ENCODE data around the gene ARL3. TPM values are rescaled to one million over a fixed set of nuclear protein-coding genes. Genes with fewer than 3 reads are reported as not detected.
"Not testable (repeated sequence)": the region's sequence is repeated elsewhere in the genome, so short reads cannot be mapped to it uniquely, and the experiment has no call there.

The ARL3 gene
- total RNA-seq, 3 donors from 2014 or later = 2.4 to 11.2 (median 4.4) TPM

- intact Hi-C loops (cut with DNase I, micrococcal nuclease) = loop anchor here in 1 of 2 donors (10.0 kb wide), 1 partner anchor 70 kb away; no protein-coding TSS in a partner anchor
- Histone ChIP-seq H3K9me3 (no peaks in the 10 kb centered on the region), H3K36me3 (ENCODE audit: low read depth) (no peaks in the 10 kb centered on the region), H3K4me3 (no peak overlapping the region), H3K4me1 (ENCODE audit: low read depth) (no peaks in the 10 kb centered on the region)
- no peak for TF ChIP-seq CTCF (IDR thresholded peaks at IDR 0.05)
- ATAC-seq (no peak), DNase-seq (no peak)
Observed at GRCh38 chr10:102745157-102745556, 31.0 kb upstream of the ARL3 start.

- Histone ChIP-seq H3K9me3 (no peaks in the 10 kb centered on the region), H3K4me1 (ENCODE audit: low read depth) (no peaks in the 10 kb centered on the region), H3K36me3 (ENCODE audit: low read depth) (no peaks in the 10 kb centered on the region), H3K4me3 (peak overlapping the region; percentile 89)
- DNase-seq = peak in 2 of 3 donors; percentile 19 to 32
- peak; percentile 38 for ATAC-seq
- intact Hi-C loops (cut with DNase I, micrococcal nuclease) = loop anchor here in 1 of 2 donors (10.0 kb wide), 1 partner anchor 70 kb away; no protein-coding TSS in a partner anchor
- no peak for TF ChIP-seq CTCF (IDR thresholded peaks at IDR 0.05)
Observed at GRCh38 chr10:102744374-102745051, 30.3 kb upstream of the ARL3 start.

- ATAC-seq (peak; percentile 98), DNase-seq (peak; percentile 96 to 99 (median 97))
- Histone ChIP-seq H3K4me1 (ENCODE audit: low read depth) (no peaks in the 10 kb centered on the region), H3K9me3 (no peaks in the 10 kb centered on the region), H3K36me3 (ENCODE audit: low read depth) (no peaks in the 10 kb centered on the region), H3K4me3 (peak within 1 kb of the TSS; percentile 89)
- no peak for TF ChIP-seq CTCF (IDR thresholded peaks at IDR 0.05)
- intact Hi-C loops (cut with DNase I, micrococcal nuclease) = loop anchor here in 1 of 2 donors (10.0 kb wide), 1 partner anchor 71 kb away; no protein-coding TSS in a partner anchor
Observed at GRCh38 chr10:102743588-102744373, 29.6 kb upstream of the ARL3 start, which contains the start of gene WBP1L. Gene WBP1L, plus strand, starts transcription at chr10:102743948. Its CDS starts 106 bp downstream, at chr10:102744054.

GRCh38 chr10:102743078-102743587 is 28.9 kb upstream of the ARL3 start:
- Histone ChIP-seq H3K36me3 (ENCODE audit: low read depth) (no peaks in the 10 kb centered on the region), H3K4me3 (no peak overlapping the region), H3K9me3 (no peaks in the 10 kb centered on the region), H3K4me1 (ENCODE audit: low read depth) (no peaks in the 10 kb centered on the region)
- intact Hi-C loops (cut with DNase I, micrococcal nuclease) = loop anchor here in 1 of 2 donors (10.0 kb wide), 1 partner anchor 72 kb away; no protein-coding TSS in a partner anchor
- no peak for ATAC-seq
- no peak for DNase-seq
- no peak for TF ChIP-seq CTCF (IDR thresholded peaks at IDR 0.05)

GRCh38 chr10:102742313-102742712 is 28.1 kb upstream of the ARL3 start:
- not testable (repeated sequence) for H3K4me1 ChIP-seq (ENCODE audit: low read depth); H3K36me3 ChIP-seq (ENCODE audit: low read depth)
- intact Hi-C loops (cut with DNase I, micrococcal nuclease) = loop anchor here in 1 of 2 donors (10.0 kb wide), 1 partner anchor 72 kb away; no protein-coding TSS in a partner anchor

More at GRCh38 chr10:102742313-102742712, 28.1 kb upstream of the ARL3 start:
- not testable (repeated sequence) for ATAC-seq, H3K9me3 ChIP-seq, H3K4me3 ChIP-seq, DNase-seq

Data from mucosa of descending colon (tissue), 3 donors.